ENCODE data around the gene ELAVL2. TPM values are rescaled to one million over a fixed set of nuclear protein-coding genes. Genes with fewer than 3 reads are reported as not detected.
"Not testable (repeated sequence)": the region's sequence is repeated elsewhere in the genome, so short reads cannot be mapped to it uniquely, and the experiment has no call there.

The ELAVL2 gene
- total RNA-seq, 1 donor from 2014 or later = under 0.01 TPM

GRCh38 chr9:23723672-23724071, 102.4 kb downstream of the ELAVL2 start:
- no peak for DNase-seq (ENCODE audit: low read depth in 2 of 2)

DNA sequence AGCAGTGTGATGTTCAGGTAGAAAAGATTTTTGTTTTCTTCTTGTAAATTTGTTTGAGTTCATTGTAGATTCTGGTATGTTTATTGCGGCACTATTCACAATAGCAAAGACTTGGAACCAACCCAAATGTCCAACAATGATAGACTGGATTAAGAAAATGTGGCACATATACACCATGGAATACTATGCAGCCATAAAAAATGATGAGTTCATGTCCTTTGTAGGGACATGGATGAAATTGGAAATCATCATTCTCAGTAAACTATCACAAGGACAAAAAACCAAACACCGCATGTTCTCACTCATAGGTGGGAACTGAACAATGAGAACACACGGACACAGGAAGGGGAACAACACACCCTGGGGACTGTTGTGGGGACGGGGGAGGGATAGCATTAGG, 103.0 kb downstream of the ELAVL2 start:
- not testable (repeated sequence) for DNase-seq (ENCODE audit: low read depth in 2 of 2)

- no peak for DNase-seq (ENCODE audit: low read depth in 2 of 2)
Measured at GRCh38 chr9:23721466-23721865, 104.6 kb downstream of the ELAVL2 start.

DNA sequence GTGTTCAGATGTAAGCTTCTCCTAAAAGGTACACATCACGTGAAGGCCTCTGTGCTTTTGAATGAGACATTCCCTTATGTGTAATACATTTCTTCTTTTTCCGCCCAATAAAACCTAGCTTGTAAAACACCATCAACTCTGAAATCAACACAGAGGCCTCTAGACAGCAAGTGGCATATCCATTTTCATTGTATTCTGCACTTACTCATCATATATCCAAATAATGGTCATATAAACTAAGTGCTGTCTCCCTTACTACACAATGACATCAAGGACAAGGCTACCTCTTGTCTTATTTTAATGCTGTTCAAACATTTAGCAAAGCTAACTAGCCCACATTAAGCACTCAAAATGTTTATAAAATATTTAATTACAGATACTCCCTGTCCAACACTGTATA, 108.5 kb downstream of the ELAVL2 start:
- DNase-seq (ENCODE audit: low read depth in 2 of 2) = no peak

GRCh38 chr9:23707249-23707648, 118.8 kb downstream of the ELAVL2 start:
- DNase-seq (ENCODE audit: low read depth in 2 of 2) = no peak

- DNase-seq (ENCODE audit: low read depth in 2 of 2) = no peak
Measured at GRCh38 chr9:23702311-23702922, 123.6 kb downstream of the ELAVL2 start.

- DNase-seq (ENCODE audit: low read depth in 2 of 2) = no peak
Measured at GRCh38 chr9:23701291-23701690, 124.7 kb downstream of the ELAVL2 start.

DNA sequence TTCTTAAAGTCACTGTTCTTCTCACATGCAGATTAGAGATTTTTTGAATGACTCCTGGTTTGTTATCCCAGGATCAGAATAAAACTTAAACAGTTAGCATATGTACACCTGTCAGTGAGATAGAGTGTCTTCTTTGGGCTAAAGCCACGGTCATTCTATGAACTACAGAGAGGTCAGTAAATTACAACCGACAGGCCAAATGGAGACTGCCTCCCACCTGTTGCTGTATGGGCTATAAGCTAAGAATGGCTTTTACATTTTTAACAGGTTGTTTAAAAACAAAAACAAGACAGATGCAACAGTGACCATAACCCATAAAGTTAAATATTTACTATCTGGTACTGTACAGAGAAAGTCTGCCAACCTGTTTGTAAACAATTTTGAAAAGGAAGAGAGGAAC, 125.7 kb downstream of the ELAVL2 start:
- no peak for DNase-seq (ENCODE audit: low read depth in 2 of 2)

- no peak for DNase-seq (ENCODE audit: low read depth in 2 of 2)
Measured at GRCh38 chr9:23698161-23698560, 127.9 kb downstream of the ELAVL2 start.

GRCh38 chr9:23695572-23695971, 130.5 kb downstream of the ELAVL2 start:
- no peak for DNase-seq (ENCODE audit: low read depth in 2 of 2)

GRCh38 chr9:23693374-23693773, 132.7 kb downstream of the ELAVL2 start:
- DNase-seq (ENCODE audit: low read depth in 2 of 2) = no peak

DNA sequence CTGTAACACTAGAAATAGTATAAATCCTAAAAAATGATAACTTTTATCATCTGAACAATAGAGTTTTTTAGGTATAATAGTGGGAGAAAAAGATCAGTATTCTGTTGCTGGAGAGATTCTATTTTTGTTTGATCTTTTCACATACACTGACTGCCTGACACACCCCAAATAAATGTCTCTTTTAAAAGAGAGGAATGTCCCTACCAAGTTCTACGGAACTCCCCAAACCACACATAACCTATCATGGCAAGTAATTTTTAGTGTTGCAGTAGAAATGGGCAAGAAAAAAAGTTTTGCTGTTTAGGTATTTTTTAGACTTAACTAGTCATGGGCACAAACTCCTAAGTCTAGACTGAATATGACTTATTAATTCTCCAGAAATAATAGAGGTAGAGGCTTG, 139.1 kb downstream of the ELAVL2 start:
- DNase-seq (ENCODE audit: low read depth in 2 of 2) = no peak

GRCh38 chr9:23686257-23686656, 139.8 kb downstream of the ELAVL2 start:
- DNase-seq (ENCODE audit: low read depth in 2 of 2) = no peak

GRCh38 chr9:23683611-23684061, 142.4 kb downstream of the ELAVL2 start:
- DNase-seq (ENCODE audit: low read depth in 2 of 2) = no peak

DNA sequence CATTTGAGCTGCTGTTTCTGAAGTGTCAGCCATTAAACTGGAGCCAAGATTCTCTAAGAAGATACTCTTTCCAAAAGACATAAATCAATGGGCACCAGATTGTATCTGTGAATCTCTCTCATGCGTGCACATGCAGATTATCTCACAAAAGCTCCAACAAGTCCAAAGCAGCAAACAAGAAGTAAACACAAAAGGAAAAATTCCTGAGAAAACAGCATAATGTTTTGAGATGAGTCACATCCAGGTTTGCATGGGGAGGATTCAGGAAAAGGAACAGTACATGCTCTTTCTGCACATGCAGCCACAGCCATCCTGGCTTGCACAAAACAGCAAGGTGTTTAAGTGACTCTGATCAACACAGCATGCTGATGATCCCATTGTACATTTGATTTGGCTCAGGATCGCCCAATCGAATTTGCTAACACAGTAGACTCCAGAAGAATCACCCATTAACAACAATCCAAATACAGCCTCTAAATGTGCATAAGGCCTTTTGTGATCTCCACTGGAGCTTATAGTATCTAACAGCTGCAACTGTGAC, 143.1 kb downstream of the ELAVL2 start:
- DNase-seq (ENCODE audit: low read depth in 2 of 2) = no peak

GRCh38 chr9:23682352-23682751, 143.7 kb downstream of the ELAVL2 start:
- no peak for DNase-seq (ENCODE audit: low read depth in 2 of 2)

DNA sequence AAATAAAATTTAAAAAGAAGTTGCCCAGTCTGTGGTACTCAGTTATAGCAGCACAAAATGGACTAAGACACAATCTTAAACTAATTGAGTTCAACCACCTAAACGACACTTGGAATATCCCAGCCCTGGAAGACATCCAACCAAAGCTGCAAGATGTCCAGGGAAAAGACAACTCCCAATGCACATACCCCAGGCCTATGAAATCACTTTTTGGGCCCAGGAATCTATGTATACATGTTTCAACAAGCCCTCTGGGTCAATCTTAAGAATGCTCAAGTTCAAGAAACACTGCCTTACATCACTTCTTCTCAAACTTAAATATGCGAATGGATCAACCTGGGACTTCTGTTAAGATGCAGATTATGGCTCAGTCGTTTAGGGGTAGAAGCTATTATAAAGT, 148.6 kb downstream of the ELAVL2 start:
- no peak for DNase-seq (ENCODE audit: low read depth in 2 of 2)

GRCh38 chr9:23674016-23674585, 151.9 kb downstream of the ELAVL2 start:
- DNase-seq (ENCODE audit: low read depth in 2 of 2) = no peak

GRCh38 chr9:23672151-23672550, 153.9 kb downstream of the ELAVL2 start:
- DNase-seq (ENCODE audit: low read depth in 2 of 2) = no peak

DNA sequence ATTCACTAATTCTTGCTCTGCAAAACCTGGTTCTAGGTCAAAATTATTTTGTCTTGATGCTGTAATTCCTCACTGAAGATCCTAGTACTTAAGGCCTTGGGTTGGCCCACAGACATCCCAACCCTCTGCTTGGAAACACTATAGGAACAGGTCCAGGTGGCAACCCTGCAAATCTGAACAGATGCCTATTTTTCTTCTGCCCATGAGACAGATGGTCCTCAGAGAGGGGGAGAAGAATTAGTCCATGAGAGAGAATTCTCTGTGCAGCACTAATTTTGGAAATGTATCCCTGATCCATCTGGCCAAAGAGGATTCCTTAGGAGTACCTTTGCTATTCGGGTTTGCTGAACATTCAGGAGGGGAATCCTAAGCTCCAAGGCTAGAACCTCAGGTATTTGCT, 156.3 kb downstream of the ELAVL2 start:
- DNase-seq (ENCODE audit: low read depth in 2 of 2) = no peak

- DNase-seq (ENCODE audit: low read depth in 2 of 2) = no peak
Measured at GRCh38 chr9:23665635-23666034, 160.4 kb downstream of the ELAVL2 start.

- DNase-seq (ENCODE audit: low read depth in 2 of 2) = no peak
Measured at GRCh38 chr9:23665051-23665450, 161.0 kb downstream of the ELAVL2 start.

GRCh38 chr9:23663946-23664345, 162.1 kb downstream of the ELAVL2 start:
- DNase-seq (ENCODE audit: low read depth in 2 of 2) = no peak

All from lung microvascular endothelial cell (primary cell).